Measurements from ENCODE around the gene QPRT. TPM values are rescaled to one million over a fixed set of nuclear protein-coding genes. Genes with fewer than 3 reads are reported as not detected.

The QPRT gene
- total and polyA plus RNA-seq, 2 of the 13 experiments (the other 11 are each of a cell fraction or from before 2014, with no cell fraction given) = 130 to 218 TPM

- TF ChIP-seq ZNF678 (CRISPR knock-in tag; IDR thresholded peaks at IDR 0.05) (no peak), YY1 (IDR thresholded peaks at IDR 0.05; ENCODE audit: insufficient read depth, insufficient replicate concordance, low read depth, low read length) (peak; percentile 46), ZNF788 (CRISPR knock-in tag; IDR thresholded peaks at IDR 0.05; ENCODE audit: borderline replicate concordance) (no peak), RBAK (CRISPR knock-in tag; IDR thresholded peaks at IDR 0.05) (no peak), NONO (IDR thresholded peaks at IDR 0.05) (no peak), NONO (CRISPR knock-in tag; conservative IDR thresholded peaks at IDR 0.05) (peak; percentile 44; the same call in 1 of the 2 replicates), ZNF850 (CRISPR knock-in tag; conservative IDR thresholded peaks at IDR 0.05) (no peak), ZNF580 (CRISPR knock-in tag; IDR thresholded peaks at IDR 0.05; ENCODE audit: borderline replicate concordance, low read depth) (peak; percentile 40; the same call in 1 of the 2 replicates), SOX13 (IDR thresholded peaks at IDR 0.05) (no peak), SOX13 (CRISPR knock-in tag; conservative IDR thresholded peaks at IDR 0.05 in 1 of 2, IDR thresholded peaks at IDR 0.05 in 1 of 2) (peak in 1 of 2 experiments; percentile 61; a peak in 2 of 4 replicates), ZFP37 (CRISPR knock-in tag; IDR thresholded peaks at IDR 0.05; ENCODE audit: borderline replicate concordance) (no peak), CHD4 (IDR thresholded peaks at IDR 0.05; ENCODE audit: borderline replicate concordance, low read length) (no peak), RXRB (CRISPR knock-in tag; IDR thresholded peaks at IDR 0.05; ENCODE audit: borderline replicate concordance) (0 out of 2 replicates have a peak, but pooled peaks have one; percentile 21), KDM3A (CRISPR knock-in tag; IDR thresholded peaks at IDR 0.05; ENCODE audit: low read depth) (no peak), STAG1 (CRISPR knock-in tag; IDR thresholded peaks at IDR 0.05) (peak; percentile 96), NAIF1 (CRISPR knock-in tag; IDR thresholded peaks at IDR 0.05; ENCODE audit: borderline replicate concordance) (no peak), MLXIP (CRISPR knock-in tag; IDR thresholded peaks at IDR 0.05; ENCODE audit: borderline replicate concordance) (no peak), ZZZ3 (CRISPR knock-in tag; IDR thresholded peaks at IDR 0.05; ENCODE audit: borderline replicate concordance) (no peak), KLF11 (CRISPR knock-in tag; IDR thresholded peaks at IDR 0.05) (no peak), KMT2A (CRISPR knock-in tag; IDR thresholded peaks at IDR 0.05) (no peak), ZNF574 (CRISPR knock-in tag; IDR thresholded peaks at IDR 0.05) (peak; percentile 50; the same call in 1 of the 2 replicates), ZBTB42 (CRISPR knock-in tag; IDR thresholded peaks at IDR 0.05) (no peak)
These were observed 21.4 kb downstream of the QPRT start (continued) for GRCh38 chr16:29700253-29700987.
